GM21360 (cell line): Measurements from ENCODE around the gene CCDC146.
"Not testable (repeated sequence)": the region's sequence is repeated elsewhere in the genome, so short reads cannot be mapped to it uniquely, and the experiment has no call there.

Source experiments
- ATAC-seq: cut with Tn5 transposase; IDR thresholded peaks from one replicate; pipeline ENCODE4 v1.9.1; 2021; ENCODE audit warnings: mild to moderate bottlenecking, moderate library complexity; ENCODE audit not compliant: unreplicated experiment

CCDC146 gene, protein sequence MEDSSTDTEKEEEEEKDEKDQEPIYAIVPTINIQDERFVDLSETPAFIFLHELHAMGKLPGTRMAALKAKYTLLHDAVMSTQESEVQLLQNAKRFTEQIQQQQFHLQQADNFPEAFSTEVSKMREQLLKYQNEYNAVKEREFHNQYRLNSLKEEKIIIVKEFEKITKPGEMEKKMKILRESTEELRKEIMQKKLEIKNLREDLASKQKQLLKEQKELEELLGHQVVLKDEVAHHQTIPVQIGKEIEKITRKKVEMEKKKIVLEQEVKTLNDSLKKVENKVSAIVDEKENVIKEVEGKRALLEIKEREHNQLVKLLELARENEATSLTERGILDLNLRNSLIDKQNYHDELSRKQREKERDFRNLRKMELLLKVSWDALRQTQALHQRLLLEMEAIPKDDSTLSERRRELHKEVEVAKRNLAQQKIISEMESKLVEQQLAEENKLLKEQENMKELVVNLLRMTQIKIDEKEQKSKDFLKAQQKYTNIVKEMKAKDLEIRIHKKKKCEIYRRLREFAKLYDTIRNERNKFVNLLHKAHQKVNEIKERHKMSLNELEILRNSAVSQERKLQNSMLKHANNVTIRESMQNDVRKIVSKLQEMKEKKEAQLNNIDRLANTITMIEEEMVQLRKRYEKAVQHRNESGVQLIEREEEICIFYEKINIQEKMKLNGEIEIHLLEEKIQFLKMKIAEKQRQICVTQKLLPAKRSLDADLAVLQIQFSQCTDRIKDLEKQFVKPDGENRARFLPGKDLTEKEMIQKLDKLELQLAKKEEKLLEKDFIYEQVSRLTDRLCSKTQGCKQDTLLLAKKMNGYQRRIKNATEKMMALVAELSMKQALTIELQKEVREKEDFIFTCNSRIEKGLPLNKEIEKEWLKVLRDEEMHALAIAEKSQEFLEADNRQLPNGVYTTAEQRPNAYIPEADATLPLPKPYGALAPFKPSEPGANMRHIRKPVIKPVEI

GRCh38 chr7:77121860-77122681, at the start of gene CCDC146:
TSS of gene CCDC146 (plus strand) at chr7:77122615. CDS start at chr7:77167669, 45,054 bp downstream.
- peak; percentile 98 for ATAC-seq

GRCh38 chr7:77074786-77075396, 47.5 kb upstream of the CCDC146 start:
- ATAC-seq, result not testable (repeated sequence)

DNA sequence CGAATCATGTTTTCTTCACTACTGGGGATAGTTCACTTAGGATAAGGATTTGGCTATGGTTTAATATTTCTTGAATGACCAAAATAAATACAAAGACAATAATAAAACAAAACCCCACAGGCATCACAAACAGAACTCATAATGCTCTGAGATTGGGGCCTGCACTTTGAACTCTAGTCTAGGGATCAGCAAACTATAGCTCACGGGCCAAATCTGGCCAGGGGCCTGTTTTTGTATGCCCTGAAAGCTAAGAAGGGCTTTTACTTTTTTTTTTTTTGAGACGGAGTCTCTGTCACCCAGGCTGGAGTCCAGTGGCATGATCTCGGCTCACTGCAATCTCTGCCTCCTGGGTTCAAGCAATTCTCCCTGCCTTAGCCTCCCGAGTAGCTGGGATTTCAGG, 45.4 kb upstream of the CCDC146 start:
- ATAC-seq, result not testable (repeated sequence)

GRCh38 chr7:77079112-77079511, 43.3 kb upstream of the CCDC146 start:
- ATAC-seq, result not testable (repeated sequence)

GRCh38 chr7:77079624-77080023, 42.8 kb upstream of the CCDC146 start:
- ATAC-seq, result not testable (repeated sequence)

- not testable (repeated sequence) for ATAC-seq
Measured at GRCh38 chr7:77080236-77080635, 42.2 kb upstream of the CCDC146 start.

- ATAC-seq, result not testable (repeated sequence)
Measured at GRCh38 chr7:77082192-77082591, 40.2 kb upstream of the CCDC146 start.

DNA sequence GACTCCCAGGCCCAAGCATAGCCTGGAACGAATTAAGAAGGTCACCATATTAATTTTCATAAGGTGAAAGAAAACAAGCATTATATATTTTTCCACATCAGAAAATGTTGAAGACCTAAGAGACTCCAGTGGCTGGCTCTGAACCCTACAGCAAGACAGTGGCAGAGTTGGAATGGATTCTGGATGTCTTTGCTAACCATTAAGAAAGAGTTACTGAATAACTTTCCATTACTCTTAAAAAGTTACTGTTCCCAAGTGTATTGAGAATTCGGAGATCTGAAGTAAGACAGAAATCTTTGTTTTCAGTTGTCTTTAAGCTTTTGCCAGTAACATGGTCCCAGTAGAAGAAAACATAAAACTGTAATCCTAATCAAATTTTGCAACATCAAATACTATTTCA, 30.1 kb upstream of the CCDC146 start:
- not testable (repeated sequence) for ATAC-seq

GRCh38 chr7:77100501-77100900, 21.9 kb upstream of the CCDC146 start:
- ATAC-seq, result not testable (repeated sequence)

- not testable (repeated sequence) for ATAC-seq
Measured at GRCh38 chr7:77101187-77101586, 21.2 kb upstream of the CCDC146 start.

DNA sequence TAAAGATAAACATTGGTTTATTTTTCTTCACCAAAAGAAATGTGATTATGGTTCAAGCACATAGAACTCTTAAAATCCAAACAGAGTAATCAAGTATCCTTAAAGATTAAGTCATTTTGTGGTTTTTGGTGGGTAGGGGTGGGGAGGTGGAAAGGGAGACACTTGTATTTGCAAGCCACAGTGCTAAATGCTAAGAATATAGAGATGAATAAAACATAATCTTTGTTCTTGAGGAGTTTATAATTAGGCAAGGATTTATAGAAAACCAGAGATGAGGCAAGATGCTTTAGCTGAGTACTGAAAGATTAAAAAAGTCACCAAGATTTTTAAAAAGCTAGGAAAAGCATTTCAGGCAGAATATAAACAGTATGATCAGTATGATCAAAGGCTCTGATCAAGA, 19.7 kb upstream of the CCDC146 start:
- not testable (repeated sequence) for ATAC-seq

DNA sequence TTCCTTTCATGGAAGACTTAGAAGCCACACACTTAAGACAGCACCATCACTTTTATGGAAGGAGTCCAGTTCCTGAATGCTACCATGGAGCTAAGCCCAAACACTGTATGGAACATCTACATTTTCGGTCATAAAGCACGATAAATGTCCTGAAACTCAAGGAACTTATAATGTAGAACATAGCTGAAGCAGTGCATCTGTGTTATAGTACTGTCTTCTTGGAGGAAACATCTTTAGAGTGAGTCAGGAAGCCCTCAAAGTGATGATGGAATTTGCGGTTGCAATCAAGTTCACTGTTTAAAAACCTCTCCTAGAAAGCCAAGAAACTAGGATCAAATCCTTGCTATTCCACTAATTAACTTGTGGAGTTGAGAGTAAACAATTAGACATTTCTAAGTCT, 16.5 kb upstream of the CCDC146 start:
- ATAC-seq, result not testable (repeated sequence)

DNA sequence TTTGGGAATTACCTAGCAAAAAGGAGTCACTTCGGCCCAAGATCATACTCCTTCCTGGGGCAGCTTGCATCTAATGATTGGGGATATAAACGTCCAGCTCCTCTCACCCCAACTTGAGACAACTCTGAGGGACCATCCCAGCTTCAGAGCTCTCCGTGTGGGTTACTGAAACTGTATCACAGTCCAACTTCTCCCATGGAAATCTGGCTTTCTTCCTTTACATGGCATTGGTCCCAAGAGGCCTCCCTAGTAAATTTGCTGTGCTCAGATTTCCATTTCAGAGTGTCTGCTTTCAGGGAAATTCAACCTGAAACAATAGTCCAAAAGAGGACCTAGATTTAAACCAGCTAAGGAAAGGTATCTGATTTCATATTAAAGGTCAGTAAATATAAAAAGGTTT, 14.8 kb upstream of the CCDC146 start:
- not testable (repeated sequence) for ATAC-seq

GRCh38 chr7:77108362-77108761, 14.1 kb upstream of the CCDC146 start:
- ATAC-seq, result not testable (repeated sequence)

- not testable (repeated sequence) for ATAC-seq
Measured at GRCh38 chr7:77112719-77113306, 9.6 kb upstream of the CCDC146 start.

DNA sequence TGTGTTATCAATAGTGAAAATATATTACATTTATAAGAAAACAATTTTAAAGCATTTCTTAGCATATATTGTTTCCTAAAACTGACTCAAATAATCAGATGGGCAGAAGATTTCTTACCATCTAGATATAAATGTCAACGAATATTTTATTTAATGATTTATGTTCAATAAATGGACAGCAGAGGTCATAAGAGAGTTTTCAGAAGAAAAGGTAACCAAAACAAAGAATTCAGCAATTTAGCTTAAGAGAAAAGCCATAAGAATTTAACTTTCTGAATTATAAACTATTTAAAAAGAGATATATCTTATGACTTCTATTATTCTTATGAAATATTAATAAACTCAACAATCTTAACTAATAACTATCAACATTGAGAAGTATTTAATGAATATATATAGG, 3.1 kb downstream of the CCDC146 start:
- ATAC-seq, result not testable (repeated sequence)

DNA sequence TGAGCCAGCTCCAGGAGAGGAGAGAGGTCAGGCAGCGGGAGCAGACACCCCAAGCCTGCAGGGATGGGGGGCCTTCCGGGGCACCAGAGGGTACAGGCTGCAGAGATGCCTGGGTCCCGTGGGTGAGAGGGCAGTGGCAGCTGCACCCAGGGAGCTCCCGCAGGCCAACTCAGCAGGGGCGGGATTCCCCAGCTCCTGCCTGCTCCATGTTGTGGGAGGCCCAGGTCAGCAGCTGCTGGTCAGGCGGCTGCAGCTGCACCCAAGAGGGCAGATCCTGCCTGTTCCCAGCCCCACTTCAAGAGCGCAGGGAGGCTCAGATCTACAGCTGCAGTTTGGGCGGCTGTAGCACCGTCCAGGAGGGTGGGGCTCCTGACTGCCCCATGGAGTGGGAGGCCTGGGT, 4.6 kb downstream of the CCDC146 start:
- ATAC-seq, result not testable (repeated sequence)

DNA sequence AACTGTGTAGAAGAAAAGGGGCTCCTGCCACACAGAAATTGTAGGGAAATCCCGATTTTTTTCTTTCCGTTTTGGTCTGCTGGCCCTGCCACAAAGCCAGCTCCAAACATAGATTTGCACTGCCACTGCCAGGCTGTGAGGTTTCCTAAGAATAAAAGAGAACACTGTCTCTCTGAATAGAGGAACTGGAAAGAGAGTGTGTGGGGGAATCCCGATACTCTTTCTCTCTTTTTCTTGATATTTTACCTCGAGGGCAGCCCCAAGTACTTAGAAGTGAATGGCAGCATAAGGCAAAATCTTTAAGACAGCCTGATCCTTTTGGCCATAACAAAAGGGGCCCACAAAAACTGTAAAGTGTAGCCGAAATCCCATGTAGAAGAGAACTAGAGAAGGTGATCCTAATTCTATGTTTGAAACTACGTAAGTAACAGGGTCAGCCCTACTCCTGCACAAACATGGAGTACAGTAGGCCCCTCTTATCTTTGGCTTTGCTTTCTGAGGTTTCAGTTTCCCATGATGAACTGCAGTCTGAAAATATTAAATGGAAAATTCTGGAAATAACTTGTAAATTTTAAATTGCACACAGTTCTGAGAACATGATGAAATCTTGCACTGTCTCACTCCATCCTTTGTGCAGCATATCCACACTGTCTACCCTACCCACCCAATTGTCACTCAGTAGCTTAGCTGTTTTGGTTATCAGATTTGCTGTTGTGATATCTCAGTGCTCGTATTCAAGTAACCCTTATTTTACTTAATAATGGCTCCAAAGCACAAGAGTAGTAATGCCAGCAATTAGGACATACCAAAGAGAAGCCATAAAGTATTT, 6.4 kb downstream of the CCDC146 start:
- peak; percentile 80 for ATAC-seq

DNA sequence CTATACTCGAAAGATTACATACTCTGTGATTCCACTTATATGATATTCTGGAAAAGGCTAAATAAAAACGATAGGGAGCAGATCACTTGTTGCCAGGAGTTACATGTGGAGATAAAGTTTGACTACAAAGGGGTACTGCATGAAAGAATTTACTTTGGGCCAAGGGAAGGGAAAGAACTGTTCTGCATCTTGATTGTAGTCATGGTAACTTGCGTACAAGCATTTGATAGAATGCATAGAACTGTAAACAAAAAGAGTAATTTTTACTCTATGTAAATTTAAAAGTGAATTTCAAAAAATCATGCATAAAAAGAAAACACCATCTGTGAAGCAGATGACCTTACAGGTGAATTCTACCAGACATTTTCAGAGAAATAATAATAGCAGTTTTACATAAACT, 9.4 kb downstream of the CCDC146 start:
- not testable (repeated sequence) for ATAC-seq
